Kidney (tissue), 14 donors: Measurements from ENCODE around the gene LUZP1. TPM values are rescaled to one million over a fixed set of nuclear protein-coding genes. Genes with fewer than 3 reads are reported as not detected.

Experiments
- DNase-seq, 5 donors: peaks; one replicate each; pipeline ENCODE4 v3.0.0-alpha.2; 2013 to 2020
- FAIRE-seq: peaks from 2 replicates; lab custom pipeline; 2012; peaks lifted over from hg19 to GRCh38; lab: Jason Lieb, UNC
- H3K27ac ChIP-seq, 2 donors: one replicate each; pipeline ENCODE4 v1.7.0; 2013; ENCODE audit warnings: low read depth in 2 of 2, low read length in 2 of 2, inconsistent platforms in 1 of 2
- H3K27me3 ChIP-seq: one replicate; pipeline ENCODE4 v1.7.1; 2013; ENCODE audit warnings: low read length, inconsistent platforms; ENCODE audit not compliant: control insufficient read depth, insufficient read depth
- H3K36me3 ChIP-seq, 3 donors: one replicate each; pipeline versions ENCODE4 v1.7.0 to v1.7.1; 2013; ENCODE audit warnings: low read length in 3 of 3, control low read depth in 1 of 3, inconsistent platforms in 1 of 3; ENCODE audit not compliant: insufficient read depth in 3 of 3, control insufficient read depth in 2 of 3
- H3K4me1 ChIP-seq, 3 donors: one replicate each; pipeline versions ENCODE4 v1.7.0 to v1.7.1; 2013; ENCODE audit warnings: low read length in 3 of 3, inconsistent platforms in 1 of 3, low read depth in 1 of 3; ENCODE audit not compliant: control insufficient read depth in 2 of 3, insufficient read depth in 2 of 3
- H3K4me3 ChIP-seq, 3 donors: one replicate each; pipeline versions ENCODE4 v1.7.0 to v1.8.1; 2013; ENCODE audit warnings: low read length in 3 of 3, control low read depth in 1 of 3, inconsistent platforms in 1 of 3
- H3K9ac ChIP-seq, 3 donors: one replicate each; pipeline versions ENCODE4 v1.7.0 to v1.7.1; 2013; ENCODE audit warnings: low read length in 3 of 3, control low read depth in 1 of 3, inconsistent platforms in 1 of 3
- H3K9me3 ChIP-seq, 3 donors: one replicate each; pipeline versions ENCODE4 v1.7.0 to v1.7.1; 2013; ENCODE audit warnings: low read length in 3 of 3, control low read depth in 1 of 3, inconsistent platforms in 1 of 3; ENCODE audit not compliant: control insufficient read depth in 2 of 3, insufficient read depth in 1 of 3
- CTCF ChIP-seq: IDR thresholded peaks from 3 replicates; pipeline ENCODE4 v1.5.1; 2012; ENCODE audit warnings: mild to moderate bottlenecking, moderate library complexity, borderline replicate concordance; ENCODE audit not compliant: insufficient read depth; ENCODE audit errors: extremely low read depth
- intact Hi-C: fragments of 100-400 bp; cut with DNase I; formaldehyde crosslinking; loops from one replicate; pipeline ENCODE4 v1.11.1; 2022
- polyA plus RNA-seq: library from polyadenylated mRNA; stranded (reverse); fragments of 350-450 nt; fragmentation: Illumina TruSeq; extraction: RNeasy Lipid Tissue Mini Kit (QIAGEN cat#74804); gene quantifications from one replicate; pipeline ENCODE4 v1.2.3, GENCODE V29; 2014; ENCODE audit warnings: low read depth, low replicate concordance; ENCODE audit not compliant: insufficient read depth
- total RNA-seq: library from RNA; stranded (reverse); fragmentation: NEBNext Ultra II Directional; extraction: Animal tissue kit (Norgen Biotek cat#: 25700); gene quantifications from one replicate; pipeline ENCODE4 v1.2.1, GENCODE V29; 2021
- donor health status: control.
- donor health status: control.
- donor health status: control.
- donor health status: control.
- donor health status: control.
- donor health status: DM: yes; HTN: yes; CAD: no.
- donor health status: Normal renal cell carcinoma (clear cell type).

LUZP1 gene
- total and polyA plus RNA-seq, 2 donors from 2014 or later = 6.7 to 39.0 TPM

DNA sequence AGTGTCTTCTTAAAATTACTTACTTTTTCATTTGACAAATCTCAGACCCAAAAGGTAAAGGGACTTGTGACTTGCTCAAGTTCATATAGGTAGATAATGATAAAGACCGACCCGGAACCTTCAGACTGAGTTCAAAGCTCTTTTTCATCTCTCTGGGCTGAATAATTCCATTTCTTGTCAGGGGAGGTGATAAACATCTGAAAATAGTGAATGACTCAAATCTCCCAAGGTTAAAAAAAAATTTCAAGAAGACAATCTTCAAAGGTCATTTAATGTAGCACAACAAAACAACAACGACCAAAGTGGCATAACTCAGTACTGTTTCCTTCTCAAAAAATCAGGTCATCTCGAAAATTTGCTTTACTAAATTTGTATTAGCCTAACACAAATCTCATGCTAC lies 20.6 kb downstream of the LUZP1 start:
- Histone ChIP-seq H3K27ac (no peak overlapping the region), H3K27me3 (no peaks in the 10 kb centered on the region), H3K9ac (no peak overlapping the region), H3K9me3 (no peaks in the 10 kb centered on the region), H3K4me3 (no peak overlapping the region), H3K36me3 (no peaks in the 10 kb centered on the region), H3K4me1 (peaks cover 0 to 4% (median 3%) of the 10 kb centered on the region in 3 donors)
- no peak for FAIRE-seq
- no peak for DNase-seq
- TF ChIP-seq CTCF = no peak
- intact Hi-C loops = no loop called here

DNA sequence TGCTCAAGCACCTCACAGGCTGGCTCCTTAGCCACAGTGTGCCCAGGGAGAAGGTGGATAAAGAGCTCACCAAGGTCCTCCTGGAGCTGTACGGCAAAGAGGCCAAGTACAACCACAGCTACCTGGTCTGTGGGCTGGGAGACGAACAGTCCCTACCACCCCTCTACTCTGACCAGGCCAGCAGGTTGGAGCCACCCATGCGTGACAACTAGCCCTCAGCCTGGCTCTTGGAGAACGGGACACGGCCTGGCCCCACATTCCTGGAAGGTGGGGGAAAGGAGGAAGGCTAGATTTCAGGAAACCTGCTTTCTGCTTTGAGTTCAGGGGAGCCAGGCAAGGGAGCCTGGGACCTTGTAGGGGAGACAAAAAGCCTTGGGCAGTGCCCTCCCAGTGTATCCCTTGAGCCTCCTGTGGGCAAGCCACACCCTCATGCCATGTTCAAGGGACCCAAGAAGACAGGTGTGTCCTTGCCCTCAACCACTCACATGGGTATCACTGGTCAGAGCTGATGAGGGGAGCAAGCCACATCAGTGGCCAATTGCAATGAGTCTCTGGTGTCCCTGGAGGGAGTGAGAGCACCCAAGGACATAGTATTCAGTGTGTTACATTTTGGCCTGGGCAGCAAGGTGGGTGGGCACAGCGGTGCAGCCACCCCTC lies 27.6 kb downstream of the LUZP1 start:
- Histone ChIP-seq H3K9me3 (no peaks in the 10 kb centered on the region), H3K9ac (no peak overlapping the region), H3K36me3 (no peaks in the 10 kb centered on the region), H3K27ac (no peak overlapping the region), H3K27me3 (no peaks in the 10 kb centered on the region), H3K4me1 (peaks cover 0 to 9% (median 8%) of the 10 kb centered on the region in 3 donors), H3K4me3 (no peak overlapping the region)
- TF ChIP-seq CTCF = no peak
- intact Hi-C loops = no loop called here
- FAIRE-seq = no peak
- DNase-seq = no peak

DNA sequence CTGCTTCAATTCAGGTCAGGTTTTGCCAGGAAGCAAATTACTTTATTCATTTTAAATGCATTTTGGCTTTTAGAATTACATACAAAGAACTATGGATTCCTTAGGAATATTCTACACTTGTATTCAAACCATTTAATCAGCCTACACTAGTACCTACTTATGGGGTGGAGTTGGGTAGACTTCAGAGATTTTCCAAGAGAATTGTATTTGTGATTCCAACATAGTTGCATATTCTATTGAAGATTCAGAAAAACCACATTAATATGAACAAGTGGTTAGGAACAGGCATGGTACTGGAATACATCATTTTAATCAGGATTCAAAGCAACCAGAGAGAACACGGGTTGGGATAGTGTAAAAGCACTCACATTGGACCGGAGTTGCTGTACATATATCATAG lies 33.4 kb downstream of the LUZP1 start:
- H3K4me1 ChIP-seq = no peaks in the 10 kb centered on the region
- H3K36me3 ChIP-seq = no peaks in the 10 kb centered on the region
- no peak for FAIRE-seq
- H3K4me3 ChIP-seq = no peak overlapping the region
- no peaks in the 10 kb centered on the region for H3K9me3 ChIP-seq
- no peak overlapping the region for H3K9ac ChIP-seq
- DNase-seq = no peak
- no peak overlapping the region for H3K27ac ChIP-seq
- TF ChIP-seq CTCF = no peak
- intact Hi-C loops = no loop called here
- H3K27me3 ChIP-seq = no peaks in the 10 kb centered on the region

GRCh38 chr1:23134055-23134454 lies 34.6 kb downstream of the LUZP1 start:
- Histone ChIP-seq H3K9ac (no peak overlapping the region), H3K36me3 (no peaks in the 10 kb centered on the region), H3K27ac (no peak overlapping the region), H3K4me3 (no peak overlapping the region), H3K9me3 (no peaks in the 10 kb centered on the region), H3K27me3 (no peaks in the 10 kb centered on the region), H3K4me1 (no peaks in the 10 kb centered on the region)
- no peak for FAIRE-seq
- no peak for TF ChIP-seq CTCF
- intact Hi-C loops = no loop called here
- DNase-seq = no peak
